ENCODE results near the gene FIGN. TPM values are rescaled to one million over a fixed set of nuclear protein-coding genes. Genes with fewer than 3 reads are reported as not detected.

FIGN gene
- total and polyA plus RNA-seq, 2 of the 4 experiments (the other 2 are of a cell fraction), result 0.77 to 0.90 TPM

GRCh38 chr2:163752267-163752666 is 16.5 kb upstream of the FIGN start:
- Histone ChIP-seq H3K4ac (ENCODE audit: low read depth, low read length) (no peak overlapping the region), H3K14ac (replicated peaks; ENCODE audit: low read depth, low read length) (no peak overlapping the region), H3K4me3 (ENCODE audit: insufficient read depth, low read depth, low read length) (no peak overlapping the region), H2AFZ (replicated peaks; ENCODE audit: low read length, poor library complexity) (no peak overlapping the region), H2BK15ac (ENCODE audit: low read depth, low read length) (no peak overlapping the region), H2AK9ac (replicated peaks; ENCODE audit: low read depth, low read length, poor library complexity) (no peak overlapping the region), H2BK120ac (ENCODE audit: low read depth, low read length) (no peak overlapping the region), H2BK5ac (ENCODE audit: low read depth, low read length, poor library complexity, severe bottlenecking) (no peak overlapping the region), H3K23ac (ENCODE audit: low read depth, low read length) (no peak overlapping the region), H3K27ac (ENCODE audit: insufficient read depth, low read length) (no peak overlapping the region), H3K36me3 (ENCODE audit: control insufficient read depth, insufficient read depth, low read length) (no peaks in the 10 kb centered on the region), H4K20me1 (ENCODE audit: insufficient read depth, low read length) (no peaks in the 10 kb centered on the region), H3K27me3 (ENCODE audit: control insufficient read depth, insufficient read depth, low read length) (no peaks in the 10 kb centered on the region; the same call in 1 of the 2 replicates), H3K4me2 (ENCODE audit: low read depth, low read length) (no peak overlapping the region), H4K5ac (ENCODE audit: low read depth, low read length) (no peak overlapping the region), H3K79me1 (ENCODE audit: low read depth in 1 of 2, low read length in 2 of 2) (no peaks in the 10 kb centered on the region), H4K91ac (ENCODE audit: insufficient read depth, low read depth, low read length) (no peak overlapping the region), H3K9ac (ENCODE audit: low read depth, low read length) (no peak overlapping the region), H3K56ac (ENCODE audit: extremely low read depth, insufficient read depth, low read length) (no peak overlapping the region), H3K4me1 (ENCODE audit: control insufficient read depth, insufficient read depth, low read length) (no peaks in the 10 kb centered on the region), H3K9me1 (ENCODE audit: insufficient read depth, low read length) (no peaks in the 10 kb centered on the region), H3K9me3 (ENCODE audit: control insufficient read depth, insufficient read depth, low read length) (no peaks in the 10 kb centered on the region), H4K8ac (ENCODE audit: low read depth in 2 of 2, low read length in 2 of 2) (no peak overlapping the region), H3K18ac (ENCODE audit: low read depth, low read length) (no peak overlapping the region), H2AK5ac (ENCODE audit: low read depth, low read length) (no peak overlapping the region), H2BK20ac (ENCODE audit: low read depth, low read length) (no peak overlapping the region)
- WGBS, 2 experiments (ENCODE audit: extremely low coverage in 2 of 2, insufficient read length in 1 of 2), result no CpG with 5 or more reads among the region's 5 CpGs
- ChIA-PET POLR2A (ENCODE audit: unreplicated experiment) (no interaction called here), CTCF (interaction anchor here (1.1 kb wide), 1 partner anchor 10 kb away, joined by 4 read pairs; no protein-coding TSS in a partner anchor)
- DNase-seq, result no peak
- BruUV-seq (replicated peaks), result no TSS peak
- intact Hi-C loops (cut with micrococcal nuclease) (no loop called here), dilution Hi-C loops (cut with HindIII; ENCODE audit: low sequenced_read_pairs, unreplicated experiment) (no loop called here), in situ Hi-C loops (cut with MboI; ENCODE audit: low sequenced_read_pairs) (no loop called here)
- TF ChIP-seq MAZ (IDR thresholded peaks at IDR 0.05; ENCODE audit: borderline replicate concordance, low read depth, low read length) (no peak), NFE2L2 (IDR thresholded peaks at IDR 0.05; ENCODE audit: low read depth, low read length) (no peak), CHD1 (IDR thresholded peaks at IDR 0.05; ENCODE audit: low read depth, low read length) (no peak), RAD21 (IDR thresholded peaks at IDR 0.05; ENCODE audit: low read length) (no peak), USF2 (IDR thresholded peaks at IDR 0.05; ENCODE audit: low read depth, low read length) (no peak), RFX5 (IDR thresholded peaks at IDR 0.05; ENCODE audit: low read depth, low read length) (no peak), CTCF (conservative IDR thresholded peaks at IDR 0.05; ENCODE audit: low read depth, low read length) (no peak), MXI1 (IDR thresholded peaks at IDR 0.05; ENCODE audit: borderline replicate concordance, low read depth, low read length) (no peak), POLR2A (IDR thresholded peaks at IDR 0.05; ENCODE audit: low read depth, low read length) (no peak), MAFK (IDR thresholded peaks at IDR 0.05; ENCODE audit: low read depth, low read length) (no peak), SMC3 (IDR thresholded peaks at IDR 0.05; ENCODE audit: low read depth, low read length) (no peak), ELK1 (IDR thresholded peaks at IDR 0.05; ENCODE audit: borderline replicate concordance, low read depth, low read length) (no peak), FOS (IDR thresholded peaks at IDR 0.05; ENCODE audit: low read depth, low read length) (no peak), RCOR1 (IDR thresholded peaks at IDR 0.05; ENCODE audit: insufficient replicate concordance, low read length) (no peak), CEBPB (IDR thresholded peaks at IDR 0.05; ENCODE audit: low read depth, low read length) (no peak), BHLHE40 (IDR thresholded peaks at IDR 0.05; ENCODE audit: low read depth, low read length) (no peak)
- no peak for ATAC-seq (ENCODE audit: low read depth)

Measured in IMR-90 (cell line).